ENCODE measurements around the gene SLC30A2.

Gene SLC30A2

DNA sequence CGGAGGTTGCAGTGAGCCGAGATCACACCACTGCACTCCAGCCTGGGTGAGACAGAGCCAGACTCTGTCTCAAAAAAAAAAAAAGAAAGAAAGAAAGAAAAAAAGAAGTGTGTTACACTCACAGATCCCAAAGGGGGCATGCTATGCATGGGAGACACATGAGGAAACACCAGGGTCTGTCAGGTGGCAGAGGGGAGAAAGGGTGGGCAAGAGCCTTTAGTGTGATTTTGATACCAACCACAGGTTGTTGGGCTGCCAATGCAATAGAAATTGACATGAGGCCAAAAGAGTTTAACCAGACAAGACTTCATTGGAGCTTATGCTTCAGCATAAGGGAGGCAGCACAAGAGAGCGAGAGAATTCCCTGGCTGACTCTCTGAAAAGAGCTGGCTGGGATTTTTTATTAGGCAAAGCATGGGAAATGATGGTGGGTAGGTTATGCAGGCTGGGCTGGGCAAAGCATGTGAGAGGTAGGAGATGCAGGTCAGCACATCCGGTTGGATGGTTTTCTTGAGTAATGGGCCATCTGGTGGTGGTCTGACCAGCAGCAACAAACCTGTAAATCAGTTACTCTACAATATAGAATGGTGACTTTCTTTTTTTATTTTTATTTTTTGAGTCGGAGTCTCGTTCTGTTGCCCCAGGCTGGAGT lies 36.0 kb downstream of the SLC30A2 start:
- TF ChIP-seq, protein P1, sequence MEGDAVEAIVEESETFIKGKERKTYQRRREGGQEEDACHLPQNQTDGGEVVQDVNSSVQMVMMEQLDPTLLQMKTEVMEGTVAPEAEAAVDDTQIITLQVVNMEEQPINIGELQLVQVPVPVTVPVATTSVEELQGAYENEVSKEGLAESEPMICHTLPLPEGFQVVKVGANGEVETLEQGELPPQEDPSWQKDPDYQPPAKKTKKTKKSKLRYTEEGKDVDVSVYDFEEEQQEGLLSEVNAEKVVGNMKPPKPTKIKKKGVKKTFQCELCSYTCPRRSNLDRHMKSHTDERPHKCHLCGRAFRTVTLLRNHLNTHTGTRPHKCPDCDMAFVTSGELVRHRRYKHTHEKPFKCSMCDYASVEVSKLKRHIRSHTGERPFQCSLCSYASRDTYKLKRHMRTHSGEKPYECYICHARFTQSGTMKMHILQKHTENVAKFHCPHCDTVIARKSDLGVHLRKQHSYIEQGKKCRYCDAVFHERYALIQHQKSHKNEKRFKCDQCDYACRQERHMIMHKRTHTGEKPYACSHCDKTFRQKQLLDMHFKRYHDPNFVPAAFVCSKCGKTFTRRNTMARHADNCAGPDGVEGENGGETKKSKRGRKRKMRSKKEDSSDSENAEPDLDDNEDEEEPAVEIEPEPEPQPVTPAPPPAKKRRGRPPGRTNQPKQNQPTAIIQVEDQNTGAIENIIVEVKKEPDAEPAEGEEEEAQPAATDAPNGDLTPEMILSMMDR (IDR thresholded peaks at IDR 0.05; ENCODE audit: insufficient read depth, missing control alignments) = peak; percentile 18
- DNase-seq (ENCODE audit: insufficient read length, low spot score) (no peak), FAIRE-seq (no peak)

DNA sequence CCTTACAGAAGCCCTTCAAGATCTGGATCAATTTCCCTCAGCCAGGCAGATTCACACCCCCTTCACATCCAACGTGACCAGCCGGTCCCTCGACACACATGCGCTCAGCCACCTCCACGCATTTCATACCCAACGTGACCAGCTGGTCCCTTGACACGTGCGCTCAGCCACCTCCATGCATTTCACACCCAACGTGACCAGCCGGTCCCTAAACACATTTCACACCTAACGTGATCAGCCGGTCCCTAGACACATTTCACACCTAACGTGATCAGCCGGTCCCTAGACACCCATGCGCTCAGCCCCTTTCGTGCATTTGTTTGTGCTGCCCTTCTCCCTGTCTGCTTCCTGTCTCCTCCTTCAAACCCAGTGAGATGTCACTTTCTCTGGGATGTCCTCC lies 39.2 kb downstream of the SLC30A2 start:
- DNase-seq (ENCODE audit: insufficient read length, low spot score) = no peak
- no peak for FAIRE-seq
- TF ChIP-seq, protein P1 (IDR thresholded peaks at IDR 0.05; ENCODE audit: insufficient read depth, missing control alignments) = no peak

- TF ChIP-seq, protein P1 (IDR thresholded peaks at IDR 0.05; ENCODE audit: insufficient read depth, missing control alignments) = no peak
- FAIRE-seq (no peak), DNase-seq (ENCODE audit: insufficient read length, low spot score) (no peak)
Measured at GRCh38 chr1:26005434-26006105, 40.3 kb downstream of the SLC30A2 start.

GRCh38 chr1:26003756-26004155 lies 42.2 kb downstream of the SLC30A2 start:
- DNase-seq (ENCODE audit: insufficient read length, low spot score) (no peak), FAIRE-seq (no peak)
- TF ChIP-seq, protein P1 (IDR thresholded peaks at IDR 0.05; ENCODE audit: insufficient read depth, missing control alignments) = no peak

GRCh38 chr1:26003262-26003661 lies 42.7 kb downstream of the SLC30A2 start:
- FAIRE-seq = no peak
- no peak for DNase-seq (ENCODE audit: insufficient read length, low spot score)
- TF ChIP-seq, protein P1 (IDR thresholded peaks at IDR 0.05; ENCODE audit: insufficient read depth, missing control alignments) = no peak

GRCh38 chr1:25999041-25999800 lies 46.7 kb downstream of the SLC30A2 start:
- no peak for DNase-seq (ENCODE audit: insufficient read length, low spot score)
- TF ChIP-seq, protein P1 (IDR thresholded peaks at IDR 0.05; ENCODE audit: insufficient read depth, missing control alignments) = no peak
- no peak for FAIRE-seq
